ENCODE measurements around the gene NLRP6.
"Not testable (repeated sequence)": the region's sequence is repeated elsewhere in the genome, so short reads cannot be mapped to it uniquely, and the experiment has no call there.

The NLRP6 gene

DNA sequence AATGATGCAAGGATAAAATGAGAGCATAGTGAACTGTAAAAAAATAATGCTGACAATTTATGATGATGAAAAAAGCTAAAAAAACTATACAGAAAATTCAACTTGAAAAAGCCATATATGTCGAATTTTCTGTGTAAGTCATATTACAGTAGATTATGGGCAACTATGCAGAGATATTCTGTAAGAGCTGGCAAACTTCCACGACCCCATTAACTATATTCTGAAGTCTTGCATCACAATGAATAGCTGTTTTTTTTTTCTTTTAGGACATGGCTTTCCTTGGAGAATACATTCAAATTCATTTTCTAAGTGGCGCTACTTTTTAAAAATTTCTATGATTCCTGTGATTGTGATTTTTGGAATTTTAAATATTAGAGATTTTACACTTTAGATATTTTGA lies 23.0 kb upstream of the NLRP6 start:
- in situ Hi-C loops (cut with HindIII; ENCODE audit: low sequenced_read_pairs): loop anchor here (10.0 kb wide), 2 partner anchors 80 to 200 kb away; partner anchors contain the start of gene PTDSS2

DNA sequence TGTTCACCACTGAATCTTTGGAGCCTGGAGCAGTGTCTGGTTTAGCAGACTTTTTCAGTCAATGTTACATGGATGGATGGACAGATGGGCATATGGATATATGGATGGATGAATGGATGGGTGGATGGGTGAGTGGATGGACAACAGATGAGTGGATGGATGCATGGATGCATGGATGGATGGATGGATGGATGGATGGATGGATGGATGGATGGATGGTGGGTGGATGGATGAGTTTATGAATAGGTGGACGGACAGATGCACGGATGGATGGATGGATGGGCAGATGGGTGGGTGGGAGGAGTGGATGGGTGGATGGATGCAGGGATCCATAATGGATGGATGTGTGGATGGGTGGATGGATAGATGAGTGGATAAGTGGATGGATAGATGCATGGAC lies 22.4 kb upstream of the NLRP6 start:
- in situ Hi-C loops (cut with HindIII; ENCODE audit: low sequenced_read_pairs): loop anchor here (10.0 kb wide), 2 partner anchors 79 to 199 kb away; partner anchors contain the start of gene PTDSS2

DNA sequence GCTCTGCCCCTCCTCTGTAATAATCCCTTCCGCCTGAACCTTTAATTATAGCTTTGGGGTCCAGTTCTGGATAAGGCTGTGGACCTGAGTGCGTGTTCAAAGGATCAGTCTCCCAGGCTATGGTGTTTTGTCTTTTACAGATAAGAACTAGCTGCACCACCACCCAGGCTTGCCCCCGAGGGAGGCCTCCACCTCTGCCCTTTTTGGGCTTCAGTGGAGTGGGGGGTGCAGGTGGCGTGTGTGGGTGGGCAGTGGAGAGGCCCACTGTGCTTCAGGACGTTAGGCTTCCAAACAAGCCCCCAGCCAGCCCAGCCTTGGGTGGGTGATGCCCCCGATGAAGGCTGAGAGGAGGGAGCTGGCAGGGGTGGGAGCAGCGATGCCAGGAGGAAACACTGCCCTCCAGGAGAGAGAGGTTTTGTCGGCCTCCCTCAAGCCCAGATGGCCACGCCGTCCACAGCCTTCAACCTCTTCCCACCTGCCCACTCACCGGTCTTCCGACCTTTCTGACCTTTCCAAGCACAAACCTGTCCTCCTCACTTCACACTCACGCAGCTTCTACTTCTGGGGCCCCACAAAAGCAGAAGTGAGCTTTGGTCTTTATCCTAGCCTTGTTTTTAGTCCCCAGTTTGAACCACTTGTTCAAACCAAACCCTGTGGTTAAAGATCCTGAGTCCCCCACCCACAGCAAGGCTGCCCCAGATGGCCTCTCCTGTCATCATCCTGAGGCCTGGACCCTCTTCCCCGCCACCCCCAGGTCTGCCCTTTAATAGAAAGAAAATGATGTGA lies 21.1 kb upstream of the NLRP6 start:
- in situ Hi-C loops (cut with HindIII; ENCODE audit: low sequenced_read_pairs): loop anchor here (10.0 kb wide), 2 partner anchors 78 to 198 kb away; partner anchors contain the start of gene PTDSS2

DNA sequence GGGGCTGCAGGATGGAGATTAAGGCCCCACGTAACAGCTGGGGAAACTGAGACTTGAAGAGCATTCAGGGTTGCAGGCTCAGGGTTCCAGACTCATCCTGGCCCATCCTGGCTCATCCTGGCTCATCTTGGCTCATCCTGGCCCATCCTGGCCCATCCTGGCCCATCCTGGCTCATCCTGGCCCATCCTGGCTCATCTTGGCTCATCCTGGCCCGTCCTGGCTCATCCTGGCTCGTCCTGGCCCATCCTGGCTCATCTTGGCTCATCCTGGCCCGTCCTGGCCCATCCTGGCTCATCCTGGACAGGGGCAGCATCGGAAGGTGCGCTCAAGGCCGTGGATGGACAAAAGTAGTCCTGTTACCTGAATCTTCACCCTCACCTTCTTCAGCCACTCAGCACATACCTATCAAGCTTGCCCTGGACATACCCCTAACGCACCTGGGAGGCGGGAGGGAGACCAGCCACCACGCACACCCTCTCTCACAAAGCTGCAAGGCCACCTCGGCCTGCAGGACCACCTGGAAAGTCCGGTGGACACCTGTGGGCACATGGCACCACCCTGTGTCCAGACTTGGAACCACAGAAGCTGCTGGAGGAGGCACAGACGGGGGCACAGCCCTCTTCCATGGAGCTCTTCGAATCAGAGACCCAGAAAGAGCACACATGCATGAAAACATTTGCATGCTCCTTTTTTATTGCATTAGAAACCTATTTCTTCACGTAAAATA lies 20.3 kb upstream of the NLRP6 start:
- in situ Hi-C loops (cut with HindIII; ENCODE audit: low sequenced_read_pairs): loop anchor here (10.0 kb wide), 2 partner anchors 77 to 197 kb away; partner anchors contain the start of gene PTDSS2

DNA sequence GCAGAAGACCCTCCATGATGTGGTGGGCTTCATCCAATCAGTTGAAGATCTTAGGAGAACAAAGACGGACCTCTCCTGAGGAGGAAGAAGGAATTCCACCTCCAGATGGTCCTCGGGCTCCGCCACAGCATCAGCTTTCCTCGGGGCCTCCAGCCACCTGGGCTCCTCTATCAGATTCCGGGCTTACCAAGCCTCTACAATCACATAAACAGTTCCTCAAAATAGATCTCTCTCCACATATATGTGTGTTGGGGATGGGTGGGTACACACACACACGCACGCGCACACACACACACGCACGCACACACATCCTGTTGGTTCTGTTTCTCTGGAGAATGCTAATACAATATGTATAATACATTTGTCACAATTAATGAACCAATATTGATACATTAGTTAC lies 18.8 kb upstream of the NLRP6 start:
- in situ Hi-C loops (cut with HindIII; ENCODE audit: low sequenced_read_pairs): loop anchor here (10.0 kb wide), 2 partner anchors 75 to 195 kb away; partner anchors contain the start of gene PTDSS2

DNA sequence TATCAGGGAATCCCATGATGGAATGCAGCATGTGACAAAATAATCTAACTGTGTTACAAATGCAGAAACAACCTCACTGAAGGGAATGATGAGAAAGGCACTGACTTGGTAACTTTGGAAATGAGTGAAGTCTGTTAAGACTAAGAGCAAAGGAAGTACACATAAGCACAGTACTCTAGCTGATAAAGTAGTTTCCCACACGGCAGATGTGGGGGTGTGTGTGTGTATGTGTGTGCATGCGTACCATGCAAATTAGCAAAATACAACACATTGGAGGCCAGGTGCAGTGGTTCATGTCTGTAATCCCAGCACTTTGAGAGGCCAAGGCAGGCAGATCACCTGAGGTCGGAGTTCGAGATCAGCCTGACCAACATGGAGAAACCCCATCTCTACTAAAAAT lies 16.6 kb upstream of the NLRP6 start:
- in situ Hi-C loops (cut with HindIII; ENCODE audit: low sequenced_read_pairs): no loop called here

DNA sequence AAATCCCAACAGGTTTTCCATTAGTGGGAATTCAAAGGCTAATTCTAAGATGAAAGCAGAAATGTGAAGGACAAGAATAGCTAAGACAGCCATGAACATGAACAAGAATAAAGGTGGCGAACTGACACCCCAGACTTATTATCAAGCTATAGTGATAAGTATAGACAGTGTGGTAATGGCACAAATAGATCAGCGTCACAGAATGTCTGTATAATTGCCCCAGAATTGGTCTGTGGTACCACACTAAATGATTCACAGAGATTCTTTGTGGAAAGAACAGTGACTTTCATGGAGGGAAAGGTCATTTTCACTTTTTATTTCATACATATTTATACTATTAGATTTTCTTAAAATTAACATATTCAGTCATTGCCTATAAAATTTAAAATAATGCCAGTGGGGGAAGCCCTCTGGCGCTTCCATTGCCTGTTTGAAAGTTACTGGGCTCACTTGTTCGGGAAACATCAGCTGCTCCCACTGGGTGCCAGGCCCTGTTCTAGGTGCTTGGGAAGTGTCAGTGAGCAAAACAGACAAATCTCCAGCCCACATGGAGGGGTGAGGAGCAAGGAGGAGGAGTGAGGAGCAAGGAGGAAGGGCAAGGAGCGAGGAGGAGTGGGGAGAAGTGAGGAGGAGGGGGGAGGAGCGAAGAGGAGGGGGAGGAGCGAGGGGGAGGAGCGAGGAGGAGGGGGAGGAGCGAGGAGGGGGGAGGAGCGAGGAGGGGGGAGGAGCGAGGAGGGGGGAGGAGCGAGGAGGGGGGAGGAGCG lies 11.3 kb upstream of the NLRP6 start:
- in situ Hi-C loops (cut with HindIII; ENCODE audit: low sequenced_read_pairs): no loop called here

DNA sequence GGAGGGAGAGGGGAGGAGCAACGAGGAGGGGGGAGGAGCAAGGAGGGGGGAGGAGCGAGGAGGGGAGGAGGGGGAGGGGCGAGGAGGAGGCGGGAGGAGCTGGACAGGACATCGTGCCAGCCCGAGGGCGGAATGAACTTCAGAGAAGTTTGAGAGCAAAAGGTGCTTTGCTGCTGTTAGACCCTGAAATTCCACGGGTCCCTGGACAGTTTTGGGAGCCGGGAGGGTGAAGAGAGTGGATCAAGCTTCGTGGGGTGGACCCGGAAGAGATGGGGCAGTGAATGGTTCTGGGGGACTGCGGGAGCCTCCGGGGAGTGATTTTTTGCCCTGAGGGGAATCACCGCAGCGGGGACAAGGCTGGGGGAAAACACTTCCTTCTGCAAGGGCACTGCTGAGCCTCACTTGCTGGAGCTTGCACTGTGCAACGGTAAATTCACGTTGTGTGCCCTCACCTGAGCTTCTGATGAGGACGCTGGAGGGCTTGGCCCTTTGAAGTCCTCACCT lies 10.7 kb upstream of the NLRP6 start:
- in situ Hi-C loops (cut with HindIII; ENCODE audit: low sequenced_read_pairs): no loop called here

DNA sequence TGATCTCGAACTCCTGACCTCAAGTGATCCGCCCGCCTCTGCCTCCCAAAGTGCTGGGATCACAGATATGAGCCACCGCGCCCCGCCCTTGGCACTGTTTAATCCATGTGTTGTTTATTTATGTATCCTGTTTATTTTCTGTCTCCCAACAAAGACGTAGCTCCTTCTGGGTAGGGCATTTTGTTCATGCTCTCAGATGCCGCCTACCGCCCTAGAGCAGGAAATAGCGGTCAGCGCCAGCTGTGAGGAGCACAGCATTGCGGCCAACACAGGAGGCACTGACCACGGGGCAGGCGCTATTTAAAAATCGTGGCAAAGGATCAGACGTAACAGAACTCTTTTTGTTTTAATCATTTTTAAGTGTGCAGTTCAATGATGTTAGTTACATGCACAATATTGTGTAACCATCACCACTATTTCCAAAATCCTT lies 9.5 kb upstream of the NLRP6 start:
- in situ Hi-C loops (cut with HindIII; ENCODE audit: low sequenced_read_pairs): not testable (repeated sequence)

DNA sequence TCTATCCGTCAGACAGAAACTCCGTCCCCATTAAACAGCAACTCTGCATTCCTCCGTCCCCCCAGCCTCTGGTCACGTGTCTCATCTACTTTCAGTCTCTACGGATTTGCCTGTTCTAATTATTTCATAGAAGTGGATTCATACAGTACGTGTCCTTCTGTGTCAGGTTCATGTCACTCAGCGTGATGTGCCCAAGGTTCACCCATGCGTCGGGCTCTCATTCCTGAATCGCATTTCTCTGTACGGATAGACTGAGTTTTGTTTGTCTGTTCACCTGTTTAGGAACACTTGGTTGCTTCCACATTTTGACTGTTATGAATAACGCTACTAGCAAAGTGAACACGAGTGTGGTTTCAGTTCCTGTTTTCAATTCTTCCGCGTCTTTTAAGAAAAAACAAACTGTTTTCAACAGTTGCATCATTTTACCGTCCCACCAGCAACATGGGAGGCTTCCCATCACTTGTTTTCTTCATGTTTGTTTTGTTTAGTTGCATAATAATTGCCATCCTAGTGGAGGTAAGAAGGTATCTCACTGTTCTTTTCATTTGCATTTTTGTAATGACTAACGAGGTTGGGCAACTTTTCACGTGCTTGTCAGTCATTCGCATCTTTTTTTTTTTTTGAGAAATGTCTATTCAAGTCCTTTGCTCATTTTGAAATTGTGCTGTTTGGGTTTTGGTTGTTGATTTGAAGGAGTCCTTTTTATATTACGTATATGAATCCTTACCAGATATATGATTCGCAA lies 8.9 kb upstream of the NLRP6 start:
- in situ Hi-C loops (cut with HindIII; ENCODE audit: low sequenced_read_pairs): no loop called here

DNA sequence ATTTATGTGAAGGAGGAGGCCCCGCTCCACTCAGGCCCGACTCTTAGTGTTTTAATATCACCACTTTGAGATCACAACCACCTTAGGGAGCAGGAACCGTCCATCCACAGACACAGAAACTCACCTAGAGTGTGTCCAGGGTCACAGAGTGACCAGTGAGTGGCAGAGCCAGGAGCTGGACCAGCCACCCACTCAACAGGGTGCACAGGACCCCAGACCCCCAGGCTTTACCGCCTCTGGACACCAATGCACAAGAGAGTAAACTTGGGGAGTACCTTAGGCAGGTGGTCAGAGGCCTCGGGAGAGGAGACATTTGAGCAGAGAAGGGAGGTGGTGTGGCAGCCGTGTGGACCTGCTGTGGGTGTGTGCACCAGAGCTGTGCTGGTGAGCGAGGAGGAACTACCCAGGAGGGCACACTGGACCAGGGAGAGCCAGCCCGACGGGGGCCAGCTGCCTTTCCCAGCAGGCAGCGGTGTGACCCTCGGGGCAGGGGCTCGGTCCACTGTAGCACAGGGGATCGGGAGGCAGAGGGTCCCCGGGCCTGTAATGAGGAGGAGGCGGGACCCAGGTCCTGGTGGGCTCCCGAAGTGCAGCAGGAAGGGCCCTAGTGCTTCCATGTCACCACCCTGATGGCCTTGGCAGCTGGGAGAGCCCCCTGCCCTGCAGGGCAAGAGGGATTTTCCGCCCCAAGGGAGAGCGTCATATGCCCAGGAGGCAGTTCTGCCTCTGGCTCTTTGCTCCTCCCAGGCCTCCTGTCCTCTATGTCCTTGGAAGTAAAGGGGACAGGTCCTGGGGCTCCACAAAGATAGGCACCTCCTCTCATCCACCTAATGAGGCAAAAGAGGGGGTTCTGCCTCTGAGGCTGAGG lies 7.5 kb upstream of the NLRP6 start:
- in situ Hi-C loops (cut with HindIII; ENCODE audit: low sequenced_read_pairs): no loop called here

DNA sequence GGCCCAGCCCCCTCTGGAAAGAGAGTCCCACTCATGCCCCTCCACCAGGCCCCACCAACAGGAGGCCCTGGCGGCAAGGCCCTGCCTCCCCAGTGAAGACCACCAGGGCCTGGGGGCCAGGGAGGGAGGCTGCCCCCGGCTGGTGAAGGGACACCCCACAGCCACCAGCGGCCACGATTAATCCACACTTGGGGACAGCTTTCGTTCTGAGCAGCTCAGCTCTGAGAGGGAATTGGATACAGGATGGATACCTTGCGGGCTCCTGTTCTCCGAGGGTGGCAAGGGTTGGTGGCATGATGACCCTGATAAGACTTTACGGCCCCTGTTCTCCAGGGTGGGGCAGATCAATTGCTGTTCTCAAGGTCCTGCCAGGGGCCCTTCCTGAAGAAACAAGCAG lies 6.9 kb upstream of the NLRP6 start:
- in situ Hi-C loops (cut with HindIII; ENCODE audit: low sequenced_read_pairs): no loop called here

DNA sequence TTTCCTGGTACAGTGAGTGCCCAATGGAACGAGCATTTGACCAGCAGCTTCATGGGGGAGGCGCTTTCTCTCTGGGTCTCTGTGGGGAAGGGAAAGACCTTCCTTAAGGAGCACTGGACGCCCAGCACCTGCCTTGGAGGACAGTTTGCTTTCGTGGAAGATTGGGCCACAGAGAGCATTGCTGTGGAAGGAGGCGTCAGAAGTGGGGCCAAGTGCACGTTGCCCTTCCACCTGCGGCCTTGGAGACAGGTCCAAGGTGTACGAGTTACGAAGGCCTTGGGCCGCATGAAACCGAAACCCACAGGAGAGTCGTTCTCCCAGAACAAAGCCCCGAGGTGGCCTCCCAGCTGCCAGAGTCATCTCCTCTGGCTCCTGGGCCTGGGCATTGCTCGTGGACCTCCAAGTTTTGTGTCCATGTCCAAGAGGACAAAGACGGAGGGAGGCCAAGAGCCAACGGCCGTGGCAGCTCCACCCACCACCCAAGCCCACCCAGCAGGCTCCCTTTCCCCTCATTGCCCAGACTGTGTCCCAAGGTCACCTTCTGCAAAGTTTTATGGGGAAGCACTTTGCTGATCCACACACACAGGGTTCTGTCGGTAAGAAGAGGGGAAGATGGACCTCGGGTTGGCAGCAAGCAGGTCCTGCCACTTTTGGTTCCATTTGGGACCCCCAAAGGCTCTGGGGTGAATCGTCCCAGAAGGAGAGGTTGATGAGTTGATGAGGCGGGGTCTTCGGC lies 5.8 kb upstream of the NLRP6 start:
- in situ Hi-C loops (cut with HindIII; ENCODE audit: low sequenced_read_pairs): no loop called here

DNA sequence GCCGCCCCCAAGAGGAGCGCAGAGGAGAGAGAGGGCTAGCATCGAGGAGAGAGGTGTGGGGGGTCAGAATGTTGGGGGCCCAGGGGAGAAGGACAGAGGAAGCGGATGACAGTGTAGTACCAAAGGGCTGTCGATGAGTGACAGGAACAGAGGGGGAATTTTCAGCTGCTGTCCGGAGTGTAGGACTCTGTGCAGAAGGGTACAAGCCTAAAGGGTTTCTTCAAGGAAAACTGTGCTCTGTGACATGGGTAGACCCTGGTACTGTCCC lies 5.3 kb upstream of the NLRP6 start:
- in situ Hi-C loops (cut with HindIII; ENCODE audit: low sequenced_read_pairs): no loop called here

DNA sequence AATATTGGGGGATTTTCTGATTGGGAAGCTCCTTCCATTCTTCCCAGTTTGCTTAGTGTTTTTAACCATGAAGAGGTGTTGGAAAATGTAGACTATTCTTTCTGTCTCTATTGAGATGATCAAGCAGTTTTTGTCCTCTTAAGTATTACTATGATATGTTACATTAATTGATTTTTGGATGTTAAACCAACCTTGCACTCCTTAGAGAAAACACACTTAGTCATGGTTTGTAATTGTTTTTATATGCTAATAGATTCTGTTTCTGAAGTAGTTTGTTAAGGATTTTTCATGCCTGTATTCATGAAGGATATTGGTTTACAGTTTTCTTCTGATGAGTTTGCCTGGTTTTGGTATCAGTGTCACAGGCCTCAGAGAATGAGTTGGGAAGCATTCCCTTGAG lies 2.0 kb upstream of the NLRP6 start:
- in situ Hi-C loops (cut with HindIII; ENCODE audit: low sequenced_read_pairs): no loop called here

DNA sequence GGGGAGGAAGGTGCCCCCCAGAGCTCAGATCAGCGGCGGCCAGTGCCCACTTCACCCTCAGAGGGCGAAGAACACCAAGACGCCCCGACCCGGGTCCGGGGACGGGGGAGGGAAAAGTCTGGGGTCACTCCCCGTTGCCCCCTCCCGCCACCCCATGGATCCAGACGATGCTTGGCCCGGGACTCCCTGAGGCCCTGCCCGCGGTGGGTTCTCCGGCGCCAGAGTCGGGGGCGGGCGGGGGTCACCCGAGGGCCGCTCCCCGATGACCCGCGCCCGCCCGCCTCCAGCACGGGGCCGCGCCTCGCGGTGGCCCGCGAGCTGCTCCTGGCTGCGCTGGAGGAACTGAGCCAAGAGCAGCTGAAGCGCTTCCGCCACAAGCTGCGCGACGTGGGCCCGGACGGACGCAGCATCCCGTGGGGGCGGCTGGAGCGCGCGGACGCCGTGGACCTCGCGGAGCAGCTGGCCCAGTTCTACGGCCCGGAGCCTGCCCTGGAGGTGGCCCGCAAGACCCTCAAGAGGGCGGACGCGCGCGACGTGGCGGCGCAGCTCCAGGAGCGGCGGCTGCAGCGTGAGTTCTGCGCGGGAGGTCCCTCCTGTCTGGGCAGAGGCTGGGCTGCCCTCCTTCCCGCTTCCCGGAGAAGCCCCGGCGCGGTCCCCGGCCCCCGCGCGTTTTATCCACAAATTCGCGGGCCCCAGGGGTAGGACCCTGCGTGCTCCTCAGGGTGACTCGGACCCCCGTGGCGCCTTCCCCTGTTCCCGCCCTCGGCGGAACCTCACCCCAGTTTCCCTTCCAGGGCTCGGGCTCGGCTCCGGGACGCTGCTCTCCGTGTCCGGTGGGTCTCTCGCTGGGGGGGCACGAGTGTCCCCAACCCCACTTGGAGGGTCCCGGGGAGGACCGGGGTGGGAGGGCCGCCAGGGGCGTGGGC lies 1.1 kb downstream of the NLRP6 start:
- in situ Hi-C loops (cut with HindIII; ENCODE audit: low sequenced_read_pairs): no loop called here

DNA sequence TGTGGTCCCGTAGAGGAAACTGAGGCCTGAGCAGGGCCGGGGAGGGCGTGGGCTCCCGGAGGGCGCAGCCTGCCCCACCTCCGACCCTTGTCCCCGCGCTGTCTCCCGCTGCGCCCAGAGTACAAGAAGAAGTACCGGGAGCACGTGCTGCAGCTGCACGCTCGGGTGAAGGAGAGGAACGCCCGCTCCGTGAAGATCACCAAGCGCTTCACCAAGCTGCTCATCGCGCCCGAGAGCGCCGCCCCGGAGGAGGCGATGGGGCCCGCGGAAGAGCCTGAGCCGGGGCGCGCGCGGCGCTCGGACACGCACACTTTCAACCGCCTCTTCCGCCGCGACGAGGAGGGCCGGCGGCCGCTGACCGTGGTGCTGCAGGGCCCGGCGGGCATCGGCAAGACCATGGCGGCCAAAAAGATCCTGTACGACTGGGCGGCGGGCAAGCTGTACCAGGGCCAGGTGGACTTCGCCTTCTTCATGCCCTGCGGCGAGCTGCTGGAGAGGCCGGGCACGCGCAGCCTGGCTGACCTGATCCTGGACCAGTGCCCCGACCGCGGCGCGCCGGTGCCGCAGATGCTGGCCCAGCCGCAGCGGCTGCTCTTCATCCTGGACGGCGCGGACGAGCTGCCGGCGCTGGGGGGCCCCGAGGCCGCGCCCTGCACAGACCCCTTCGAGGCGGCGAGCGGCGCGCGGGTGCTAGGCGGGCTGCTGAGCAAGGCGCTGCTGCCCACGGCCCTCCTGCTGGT lies 1.9 kb downstream of the NLRP6 start:
- in situ Hi-C loops (cut with HindIII; ENCODE audit: low sequenced_read_pairs): no loop called here

Data from DLD1 (cell line).